Thyroid gland (tissue), 4 donors: ENCODE data around the gene CSRP3. TPM values are rescaled to one million over a fixed set of nuclear protein-coding genes. Genes with fewer than 3 reads are reported as not detected.

Source experiments
- DNase-seq, 2 donors: peaks; one replicate each; pipeline ENCODE4 v3.0.0-alpha.2; 2019
- H3K27ac ChIP-seq, 3 donors: fragments of 200-600 bp; sonication (generic); 1 replicate in 2 of 3; 2 replicates in 1 of 3; pipeline ENCODE4 v1.5.1; 2016 to 2019; ENCODE audit warnings: mild to moderate bottlenecking in 1 of 3, moderate library complexity in 1 of 3
- H3K27me3 ChIP-seq: fragments of 200-600 bp; sonication (generic); one replicate; pipeline ENCODE4 v1.5.1; 2019
- H3K36me3 ChIP-seq, 2 donors: fragments of 200-600 bp; sonication (generic); one replicate each; pipeline ENCODE4 v1.5.1; 2016 to 2019
- H3K4me1 ChIP-seq, 2 donors: fragments of 200-600 bp; sonication (generic); one replicate each; pipeline ENCODE4 v1.5.1; 2017 to 2019
- H3K4me3 ChIP-seq, 3 donors: fragments of 200-600 bp; sonication (generic); replicated peaks in 1 of 3; 1 replicate in 2 of 3; 2 replicates in 1 of 3; pipeline ENCODE4 v1.5.1; 2016; ENCODE audit warnings: mild to moderate bottlenecking in 1 of 3
- H3K9me3 ChIP-seq: fragments of 200-600 bp; sonication (generic); one replicate; pipeline ENCODE4 v1.5.1; 2017
- POLR2A ChIP-seq, 2 donors: fragments of 450-650 bp; IDR thresholded peaks; one replicate each; pipeline ENCODE4 v1.6.1; 2017; ENCODE audit warnings: antibody characterized with exemption in 2 of 2, mild to moderate bottlenecking in 2 of 2, moderate library complexity in 1 of 2
- WGBS, 2 donors: methylation state at CpG; one replicate each; pipeline ENCODE4 v1.1.5; 2017; 5-methylcytosine and 5-hydroxymethylcytosine counted together
- intact Hi-C: fragments of 100-400 bp; cut with DNase I; formaldehyde crosslinking; loops from one replicate; pipeline ENCODE4 v1.15.1; 2023
- total RNA-seq, 4 donors: library from RNA; depleted of rRNA; stranded (reverse); fragments of >200 nt; gene quantifications; one replicate each; pipeline ENCODE4 v1.2.3, GENCODE V29; 2016
- TF ChIP-seq, protein P1 (sequence below), 6 experiments: fragments of 200-600 bp in 3 of 6; fragments of 450-650 bp in 3 of 6; sonication (generic) in 3 of 6; IDR thresholded peaks; one replicate each; pipeline ENCODE4 v1.5.1; 2016 to 2019; ENCODE audit warnings: antibody characterized with exemption in 6 of 6, mild to moderate bottlenecking in 2 of 6, inconsistent platforms in 1 of 6, moderate library complexity in 1 of 6

The CSRP3 gene
- total RNA-seq, 4 donors from 2014 or later: not detected

DNA sequence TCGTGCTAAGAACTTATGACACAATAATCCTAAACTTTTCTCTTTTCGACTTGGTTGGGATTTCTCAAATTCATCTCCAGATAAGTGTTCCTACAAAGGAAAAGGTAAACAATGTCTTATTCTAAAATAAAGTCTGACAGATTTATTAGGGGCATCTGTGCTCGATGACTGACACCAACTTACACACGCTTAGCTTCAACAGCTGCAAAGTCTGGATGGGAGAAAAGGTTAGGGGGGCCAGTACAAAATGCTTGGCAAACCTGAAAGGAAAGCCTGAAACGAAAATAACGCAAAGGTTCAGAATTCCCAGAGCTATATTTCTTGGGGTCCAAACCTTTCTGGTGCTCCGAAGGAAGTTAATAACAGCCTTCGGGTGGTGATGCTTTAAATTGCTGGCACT is 35.6 kb upstream of the CSRP3 start:
- Histone ChIP-seq H3K9me3 (no peaks in the 10 kb centered on the region), H3K27ac (no peak overlapping the region), H3K4me1 (peaks cover 19% of the 10 kb centered on the region in 2 donors), H3K27me3 (peaks cover 19% of the 10 kb centered on the region), H3K4me3 (no peak overlapping the region), H3K36me3 (no peaks in the 10 kb centered on the region)
- WGBS, 2 donors: 84 to 91% methylated on average over 8 of the region's 8 CpGs
- intact Hi-C loops: no loop called here
- no peak for DNase-seq
- no peak for TF ChIP-seq POLR2A (IDR thresholded peaks at IDR 0.05)
- TF ChIP-seq, protein P1, sequence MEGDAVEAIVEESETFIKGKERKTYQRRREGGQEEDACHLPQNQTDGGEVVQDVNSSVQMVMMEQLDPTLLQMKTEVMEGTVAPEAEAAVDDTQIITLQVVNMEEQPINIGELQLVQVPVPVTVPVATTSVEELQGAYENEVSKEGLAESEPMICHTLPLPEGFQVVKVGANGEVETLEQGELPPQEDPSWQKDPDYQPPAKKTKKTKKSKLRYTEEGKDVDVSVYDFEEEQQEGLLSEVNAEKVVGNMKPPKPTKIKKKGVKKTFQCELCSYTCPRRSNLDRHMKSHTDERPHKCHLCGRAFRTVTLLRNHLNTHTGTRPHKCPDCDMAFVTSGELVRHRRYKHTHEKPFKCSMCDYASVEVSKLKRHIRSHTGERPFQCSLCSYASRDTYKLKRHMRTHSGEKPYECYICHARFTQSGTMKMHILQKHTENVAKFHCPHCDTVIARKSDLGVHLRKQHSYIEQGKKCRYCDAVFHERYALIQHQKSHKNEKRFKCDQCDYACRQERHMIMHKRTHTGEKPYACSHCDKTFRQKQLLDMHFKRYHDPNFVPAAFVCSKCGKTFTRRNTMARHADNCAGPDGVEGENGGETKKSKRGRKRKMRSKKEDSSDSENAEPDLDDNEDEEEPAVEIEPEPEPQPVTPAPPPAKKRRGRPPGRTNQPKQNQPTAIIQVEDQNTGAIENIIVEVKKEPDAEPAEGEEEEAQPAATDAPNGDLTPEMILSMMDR (IDR thresholded peaks at IDR 0.05): no peak

DNA sequence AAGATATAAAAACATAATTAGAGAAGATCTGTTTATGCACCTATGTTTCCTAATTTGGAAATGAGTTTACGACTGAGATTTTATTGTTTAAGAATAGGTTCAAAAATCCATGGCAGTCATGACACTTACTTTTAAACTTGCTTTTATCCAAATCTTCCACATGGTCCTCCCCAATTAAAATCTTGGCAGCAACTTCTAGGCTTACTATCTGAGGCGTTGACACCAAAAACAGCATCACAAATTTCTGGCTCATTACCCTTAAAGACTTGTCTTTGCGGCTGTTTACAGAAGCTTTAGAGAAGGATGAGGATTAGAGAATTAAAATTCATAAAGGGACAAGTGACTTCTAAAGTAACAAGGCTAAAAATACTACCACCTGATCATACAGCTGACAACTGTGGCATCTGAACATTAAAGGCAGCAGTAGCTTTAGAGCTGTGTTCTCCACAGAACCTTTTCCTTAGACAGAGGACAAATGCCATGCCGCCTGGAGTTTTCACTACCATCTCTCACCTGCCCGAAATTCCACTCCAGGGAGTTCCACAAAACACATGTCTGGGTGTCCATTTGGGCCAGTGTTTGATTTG is 32.5 kb upstream of the CSRP3 start:
- Histone ChIP-seq H3K27ac (no peak overlapping the region), H3K36me3 (no peaks in the 10 kb centered on the region), H3K4me1 (no peaks in the 10 kb centered on the region), H3K27me3 (no peaks in the 10 kb centered on the region), H3K9me3 (no peaks in the 10 kb centered on the region), H3K4me3 (no peak overlapping the region)
- 97% methylated on average over 5 of the region's 5 CpGs for WGBS, 2 donors
- intact Hi-C loops: no loop called here
- DNase-seq: no peak
- TF ChIP-seq POLR2A (IDR thresholded peaks at IDR 0.05): no peak
- TF ChIP-seq, protein P1 (IDR thresholded peaks at IDR 0.05): no peak

DNA sequence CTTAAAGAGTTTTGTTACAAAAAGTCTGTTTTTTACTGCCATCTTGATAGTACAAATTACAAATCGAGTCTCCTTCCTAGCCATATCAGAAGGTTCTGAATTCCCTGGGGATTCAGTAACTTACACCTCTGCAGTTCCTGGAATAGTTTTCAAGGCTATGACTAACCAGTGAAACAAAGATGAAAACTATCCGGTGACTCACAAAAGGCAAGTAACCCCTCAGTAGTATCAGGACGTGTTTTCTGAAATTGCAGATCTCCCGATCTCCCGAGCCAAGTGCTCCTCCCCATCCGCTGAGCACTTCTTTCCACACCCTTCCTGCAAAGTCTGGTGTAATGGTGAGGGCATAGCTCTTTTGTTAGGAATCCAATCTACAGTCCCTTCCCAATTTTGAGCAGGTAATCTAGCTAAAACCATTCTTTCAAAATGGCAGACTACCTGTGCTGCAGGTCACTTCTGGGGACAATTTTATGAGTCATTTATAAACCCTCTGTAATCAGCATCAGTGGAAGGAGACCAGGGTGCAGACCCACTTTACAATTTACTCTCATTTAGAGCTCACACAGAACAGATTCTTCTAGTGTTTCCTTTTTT is 31.2 kb upstream of the CSRP3 start:
- 65 to 73% methylated on average over 6 of the region's 6 CpGs for WGBS, 2 donors
- Histone ChIP-seq H3K4me3 (no peak overlapping the region), H3K27ac (no peak overlapping the region), H3K36me3 (no peaks in the 10 kb centered on the region), H3K27me3 (no peaks in the 10 kb centered on the region), H3K9me3 (no peaks in the 10 kb centered on the region), H3K4me1 (no peaks in the 10 kb centered on the region)
- no peak for TF ChIP-seq POLR2A (IDR thresholded peaks at IDR 0.05)
- TF ChIP-seq, protein P1 (IDR thresholded peaks at IDR 0.05): no peak
- intact Hi-C loops: no loop called here
- no peak for DNase-seq

DNA sequence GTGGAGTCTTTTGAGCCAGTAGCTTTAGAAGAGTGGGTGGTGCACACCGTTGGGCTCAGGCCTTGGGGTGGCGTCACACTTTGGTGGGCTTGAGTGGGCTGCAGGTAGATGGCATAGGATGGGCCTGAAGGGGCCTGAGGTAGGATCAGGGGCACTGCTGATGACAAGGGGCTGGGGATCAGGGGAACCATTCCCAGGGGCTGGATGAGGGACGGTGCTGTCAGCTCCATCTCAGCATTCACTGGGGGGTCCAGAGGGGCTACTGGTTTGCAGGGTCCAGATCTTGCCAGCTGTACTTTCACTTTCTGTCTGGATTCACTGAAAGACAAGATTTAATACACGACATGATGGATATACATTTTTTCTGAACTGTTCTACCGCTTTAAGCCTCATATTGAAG is 27.9 kb upstream of the CSRP3 start:
- Histone ChIP-seq H3K4me1 (no peaks in the 10 kb centered on the region), H3K27ac (no peak overlapping the region), H3K36me3 (no peaks in the 10 kb centered on the region), H3K4me3 (no peak overlapping the region), H3K27me3 (no peaks in the 10 kb centered on the region), H3K9me3 (no peaks in the 10 kb centered on the region)
- no peak for DNase-seq
- 89 to 95% methylated on average over 5 of the region's 5 CpGs for WGBS, 2 donors
- intact Hi-C loops: no loop called here
- TF ChIP-seq POLR2A (IDR thresholded peaks at IDR 0.05): no peak
- TF ChIP-seq, protein P1 (IDR thresholded peaks at IDR 0.05): no peak

DNA sequence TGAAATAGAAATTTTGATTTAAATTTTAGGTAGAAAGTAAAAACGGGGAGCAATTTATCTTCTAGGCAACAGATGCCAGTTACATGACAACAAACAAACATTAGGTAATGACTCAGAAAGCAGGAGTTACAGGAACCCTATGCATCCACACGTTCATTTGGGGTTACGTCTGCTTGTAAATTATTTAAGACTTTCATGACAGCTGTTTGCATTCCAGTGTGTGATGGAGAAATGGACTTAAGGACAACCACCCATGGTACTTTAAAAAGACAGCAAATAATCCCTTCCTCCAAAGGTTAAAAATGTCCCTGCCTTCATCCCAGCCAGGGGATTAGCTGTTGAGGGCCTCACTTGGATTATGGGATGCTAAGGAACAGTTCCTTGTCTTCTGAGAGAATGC is 27.2 kb upstream of the CSRP3 start:
- TF ChIP-seq, protein P1 (IDR thresholded peaks at IDR 0.05): no peak
- no peak for TF ChIP-seq POLR2A (IDR thresholded peaks at IDR 0.05)
- no peaks in the 10 kb centered on the region for H3K27me3 ChIP-seq
- no peak overlapping the region for H3K27ac ChIP-seq
- H3K36me3 ChIP-seq: no peaks in the 10 kb centered on the region
- no peak for DNase-seq
- 89 to 92% methylated on average over 3 of the region's 3 CpGs for WGBS, 2 donors
- no peak overlapping the region for H3K4me3 ChIP-seq
- H3K9me3 ChIP-seq: no peaks in the 10 kb centered on the region
- no peaks in the 10 kb centered on the region for H3K4me1 ChIP-seq
- intact Hi-C loops: no loop called here
